Occipital lobe (tissue), 2 donors: Measurements from ENCODE around the gene FAR2. TPM values are rescaled to one million over a fixed set of nuclear protein-coding genes. Genes with fewer than 3 reads are reported as not detected.

Experiments used
- DNase-seq: peaks from one replicate; lab custom pipeline; 2025; lab: John Stamatoyannopoulos, UW
- total RNA-seq: library from RNA; depleted of rRNA; stranded (reverse); fragments of >200 nt; gene quantifications from one replicate; pipeline ENCODE4 v1.2.3, GENCODE V29; 2014

Gene FAR2
- total RNA-seq, 1 donor from 2014 or later: 62.2 TPM

DNA sequence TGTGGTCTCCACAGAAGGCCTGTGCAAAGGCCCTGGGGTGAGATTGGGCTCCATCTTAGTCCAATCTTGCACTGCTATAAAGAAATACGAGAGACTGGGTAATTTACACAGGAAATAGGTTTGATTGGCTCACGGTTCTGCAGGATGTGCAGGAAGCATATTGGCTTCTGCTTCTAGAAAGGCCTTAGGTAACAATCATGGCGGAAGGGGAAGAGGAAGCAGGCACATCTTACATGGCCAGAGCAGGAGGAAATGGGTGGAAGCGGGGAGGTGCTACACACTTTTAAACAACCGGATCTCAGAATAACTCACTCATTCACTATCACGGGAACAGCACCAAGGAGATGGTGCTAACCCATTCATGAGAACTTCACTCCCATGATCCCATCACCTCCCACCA is 55.4 kb downstream of the FAR2 start:
- no peak for DNase-seq

- DNase-seq: no peak
These were observed 58.0 kb downstream of the FAR2 start for GRCh38 chr12:29207120-29207519.

GRCh38 chr12:29208060-29208459 is 59.0 kb downstream of the FAR2 start:
- DNase-seq: no peak

- no peak for DNase-seq
These were observed 60.0 kb downstream of the FAR2 start for GRCh38 chr12:29208936-29209701.

- DNase-seq: no peak
These were observed 62.6 kb downstream of the FAR2 start for GRCh38 chr12:29211696-29212095.

GRCh38 chr12:29212682-29213403 is 63.8 kb downstream of the FAR2 start:
- no peak for DNase-seq

- no peak for DNase-seq
These were observed 67.2 kb downstream of the FAR2 start for GRCh38 chr12:29216266-29216665.

DNA sequence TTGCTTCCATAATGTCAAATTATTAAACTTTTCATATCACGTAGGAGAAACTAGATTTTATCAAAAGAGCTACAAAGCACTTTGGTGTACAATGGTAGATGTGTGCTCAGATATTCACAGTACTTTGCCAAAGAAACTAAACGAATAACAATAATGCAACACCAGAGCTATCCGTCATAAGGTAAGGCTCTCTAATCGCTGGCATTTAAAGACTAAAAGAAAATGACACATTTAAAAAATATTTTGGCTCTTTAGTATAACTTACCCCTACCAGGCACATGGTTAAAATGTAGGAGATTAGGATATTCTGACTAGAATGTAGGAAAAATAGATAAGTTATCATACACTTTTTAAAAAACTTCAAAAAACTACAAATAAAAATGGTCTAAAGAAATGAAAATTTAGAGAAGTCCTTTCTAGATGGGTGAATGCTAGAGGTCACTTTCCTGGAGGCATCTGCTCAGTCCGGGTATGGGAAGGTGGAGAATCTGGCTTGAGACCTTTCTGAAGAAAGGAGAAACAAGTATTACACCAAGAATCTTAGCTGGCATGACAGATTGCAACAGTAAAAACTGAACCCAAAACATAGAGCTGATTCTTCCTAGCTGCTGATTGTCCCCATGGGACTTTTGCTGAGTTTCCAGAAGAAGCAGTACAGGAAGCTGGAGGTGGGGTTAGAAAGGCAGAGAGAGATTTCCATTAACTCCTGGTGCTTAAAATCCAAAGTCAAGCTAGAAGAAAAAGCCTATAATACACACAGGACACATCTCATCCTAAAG is 67.9 kb downstream of the FAR2 start:
- no peak for DNase-seq

DNA sequence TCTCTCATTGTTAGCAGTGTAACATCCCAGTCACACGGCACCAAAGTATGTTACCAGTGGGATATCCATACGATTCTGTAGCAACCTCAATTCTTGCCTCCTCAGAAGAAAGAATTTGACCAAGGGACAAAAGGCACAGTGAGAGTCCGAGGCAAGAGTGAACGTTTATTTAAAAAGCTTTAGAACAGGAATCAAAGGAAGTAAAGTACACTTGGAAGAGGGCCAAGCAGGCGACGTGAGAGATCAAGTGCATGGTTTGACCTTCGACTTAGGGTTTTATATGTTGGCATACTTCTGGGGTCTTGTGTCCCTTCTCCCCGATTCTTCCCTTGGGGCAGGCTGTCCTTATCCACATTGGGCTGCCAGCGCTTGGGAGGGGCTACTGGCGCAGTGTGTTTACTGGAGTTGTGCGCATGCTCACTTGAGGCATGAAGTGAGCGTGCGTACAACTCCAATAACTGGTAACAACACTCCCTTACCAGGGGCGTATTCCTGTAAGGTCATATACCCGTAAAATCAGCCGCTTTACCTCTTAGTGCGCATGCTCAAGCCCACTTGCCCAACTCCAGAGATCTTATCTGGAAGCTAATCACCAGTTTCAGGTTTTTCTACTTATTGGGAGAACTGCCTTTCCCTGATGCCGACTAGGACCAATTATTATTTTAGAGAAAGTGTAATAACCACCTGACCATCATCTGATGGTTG is 71.7 kb downstream of the FAR2 start:
- no peak for DNase-seq

GRCh38 chr12:29222200-29222599 is 73.1 kb downstream of the FAR2 start:
- DNase-seq: no peak

DNA sequence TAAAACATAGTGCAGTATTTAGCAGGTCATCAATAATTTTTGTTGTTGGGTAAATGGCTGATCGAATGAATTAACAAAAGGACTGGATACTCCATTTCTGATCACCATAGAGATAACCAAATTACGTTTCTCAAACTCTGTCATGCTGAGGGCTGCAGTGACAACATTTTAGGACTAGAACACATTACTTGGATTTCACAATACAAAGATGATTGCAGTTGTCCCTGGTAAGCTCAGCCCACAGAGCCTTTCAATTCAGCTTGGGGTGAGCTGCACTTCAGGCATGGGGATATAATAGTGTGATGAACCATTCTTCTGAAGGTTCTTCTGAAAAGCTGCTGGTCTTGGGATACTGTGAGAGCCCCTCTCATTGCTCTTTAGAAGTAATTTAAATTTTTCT is 74.3 kb downstream of the FAR2 start:
- no peak for DNase-seq

- DNase-seq: no peak
These were observed 75.0 kb downstream of the FAR2 start for GRCh38 chr12:29223956-29224543.

- DNase-seq: no peak
These were observed 75.5 kb downstream of the FAR2 start for GRCh38 chr12:29224572-29224971.

GRCh38 chr12:29225834-29226233 is 76.8 kb downstream of the FAR2 start:
- DNase-seq: no peak

- DNase-seq: no peak
These were observed 77.5 kb downstream of the FAR2 start for GRCh38 chr12:29226616-29227015.

GRCh38 chr12:29228474-29229157 is 79.5 kb downstream of the FAR2 start:
- no peak for DNase-seq

- DNase-seq: no peak
These were observed 80.1 kb downstream of the FAR2 start for GRCh38 chr12:29229158-29229505.

DNA sequence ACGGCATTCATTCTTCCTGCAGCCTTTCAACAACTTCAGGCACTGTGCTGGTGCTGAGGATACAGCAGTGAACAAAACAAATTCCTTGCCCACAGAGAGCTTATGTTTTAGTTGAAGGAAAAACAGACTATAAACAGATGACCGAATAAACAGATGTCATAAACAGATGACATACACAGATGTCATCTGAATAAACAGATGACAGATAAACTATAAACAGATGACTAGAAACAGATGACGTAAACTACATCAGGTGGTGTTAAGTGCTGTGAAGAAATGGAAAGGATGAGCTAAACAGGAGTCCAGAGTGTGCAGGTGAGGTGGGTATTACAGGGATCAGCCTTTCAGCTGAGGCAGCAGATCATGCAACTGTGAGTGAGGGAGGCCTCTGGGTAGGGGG is 80.9 kb downstream of the FAR2 start:
- DNase-seq: no peak

DNA sequence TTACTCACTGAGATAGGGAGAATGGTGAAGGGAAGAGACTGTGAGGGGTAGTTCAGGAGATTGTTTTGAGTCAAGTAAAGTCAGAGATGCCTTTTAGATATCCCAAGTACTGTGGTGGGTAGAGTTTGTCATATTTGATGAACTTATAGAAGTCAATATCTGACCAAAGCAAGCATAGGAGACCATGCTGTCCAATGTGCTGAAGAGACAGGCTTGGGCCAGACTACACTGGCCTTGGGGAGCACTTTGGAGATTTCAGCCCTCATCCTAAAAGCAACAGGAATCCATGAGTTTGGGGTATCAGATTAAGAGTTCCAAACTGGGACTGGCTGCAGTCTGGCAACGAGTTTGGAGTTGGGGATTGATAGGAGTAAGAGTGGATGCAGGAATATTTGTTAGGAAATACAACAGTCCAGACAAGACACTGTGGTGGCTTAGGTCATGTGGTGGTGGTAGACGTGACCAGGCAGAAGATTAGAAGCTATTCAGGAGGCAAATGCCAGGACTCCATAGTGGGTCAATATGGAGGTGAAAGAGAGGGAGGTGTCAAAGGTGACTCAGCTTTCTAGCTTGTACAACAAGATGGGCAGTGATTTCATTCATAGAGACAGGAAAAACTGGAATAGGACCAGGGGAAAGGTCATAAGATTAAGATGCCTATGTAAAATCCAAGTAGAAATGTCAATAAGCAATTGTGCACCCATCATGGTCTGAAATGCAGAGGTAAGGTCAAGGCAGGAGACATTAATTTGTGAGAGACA is 81.9 kb downstream of the FAR2 start:
- no peak for DNase-seq

GRCh38 chr12:29232086-29232485 is 83.0 kb downstream of the FAR2 start:
- DNase-seq: no peak
